Transverse colon (tissue), 4 donors: Measurements from ENCODE around the gene CERS1. TPM values are rescaled to one million over a fixed set of nuclear protein-coding genes. Genes with fewer than 3 reads are reported as not detected.
A peak's percentile ranks its signal among the peaks of the same experiment; 100 is the strongest.

Experiments
- DNase-seq: peaks from one replicate; pipeline ENCODE4 v3.0.0-alpha.2; 2019
- H3K27ac ChIP-seq, 4 donors: fragments of 200-600 bp; sonication (generic); 2 replicates each; pipeline ENCODE4 v1.5.1; 2016 to 2018; ENCODE audit warnings: inconsistent platforms in 4 of 4
- H3K27me3 ChIP-seq: fragments of 200-600 bp; sonication (generic); 2 replicates; pipeline ENCODE4 v1.5.1; 2017; ENCODE audit warnings: inconsistent platforms
- H3K36me3 ChIP-seq, 4 donors: fragments of 200-600 bp; sonication (generic); 2 replicates each; pipeline ENCODE4 v1.5.1; 2017 to 2019; ENCODE audit warnings: inconsistent platforms in 4 of 4
- H3K4me1 ChIP-seq, 4 donors: fragments of 200-600 bp; sonication (generic); 2 replicates each; pipeline ENCODE4 v1.5.1; 2017 to 2020; ENCODE audit warnings: inconsistent platforms in 4 of 4
- H3K4me3 ChIP-seq, 4 donors: fragments of 200-600 bp; sonication (generic); 1 replicate in 1 of 4; 2 replicates in 3 of 4; pipeline versions ENCODE4 v1.5.1 to v1.6.1; 2017 to 2019; ENCODE audit warnings: inconsistent platforms in 4 of 4
- H3K9me3 ChIP-seq, 2 donors: fragments of 200-600 bp; sonication (generic); 2 replicates each; pipeline ENCODE4 v1.5.1; 2017 to 2019; ENCODE audit warnings: inconsistent platforms in 2 of 2
- EP300 ChIP-seq: sonication (generic); formaldehyde crosslinking; IDR thresholded peaks from one replicate; pipeline ENCODE4 v1.6.1; 2017; ENCODE audit warnings: antibody characterized with exemption, low read depth
- POLR2A ChIP-seq: fragments of 450-650 bp; IDR thresholded peaks from one replicate; pipeline ENCODE4 v1.6.1; 2016; ENCODE audit warnings: antibody characterized with exemption, mild to moderate bottlenecking, moderate library complexity
- POLR2AphosphoS5 ChIP-seq, 3 donors: sonication (generic); formaldehyde crosslinking; IDR thresholded peaks; one replicate each; pipeline ENCODE4 v1.6.1; 2016; ENCODE audit warnings: antibody characterized with exemption in 3 of 3
- WGBS, 2 donors: methylation state at CpG; one replicate each; pipeline ENCODE4 v1.1.5; 2018; ENCODE audit warnings: low coverage in 1 of 2; 5-methylcytosine and 5-hydroxymethylcytosine counted together
- in situ Hi-C, 4 donors: fragments of 200-750 bp; cut with MboI; loops; one replicate each; pipeline versions ENCODE4 v1.15.0 to v1.15.1; 2017; ENCODE audit warnings: low sequenced_read_pairs in 3 of 4, low pct_ligation_motif_present in 1 of 4, low pct_unique_long_range_greater_than_20kb in 1 of 4
- intact Hi-C: fragments of 100-400 bp; cut with DNase I; formaldehyde crosslinking; loops from one replicate; pipeline ENCODE4 v1.15.1; 2023; ENCODE audit warnings: low total_unique reads
- total RNA-seq, 4 donors: library from RNA; depleted of rRNA; stranded (reverse); fragments of >200 nt; gene quantifications; one replicate each; pipeline ENCODE4 v1.1.0, GENCODE V29; 2016
- TF ChIP-seq, protein P1 (sequence below), 5 experiments: fragments of 200-600 bp in 3 of 5; fragments of 450-650 bp in 2 of 5; sonication (generic) in 3 of 5; IDR thresholded peaks; 1 replicate in 2 of 5; 2 replicates in 3 of 5; pipeline ENCODE4 v1.5.1; 2016 to 2017; ENCODE audit warnings: antibody characterized with exemption in 5 of 5, inconsistent platforms in 3 of 5, mild to moderate bottlenecking in 2 of 5, moderate library complexity in 1 of 5

The CERS1 gene
- total RNA-seq, 4 donors from 2014 or later, result not detected

DNA sequence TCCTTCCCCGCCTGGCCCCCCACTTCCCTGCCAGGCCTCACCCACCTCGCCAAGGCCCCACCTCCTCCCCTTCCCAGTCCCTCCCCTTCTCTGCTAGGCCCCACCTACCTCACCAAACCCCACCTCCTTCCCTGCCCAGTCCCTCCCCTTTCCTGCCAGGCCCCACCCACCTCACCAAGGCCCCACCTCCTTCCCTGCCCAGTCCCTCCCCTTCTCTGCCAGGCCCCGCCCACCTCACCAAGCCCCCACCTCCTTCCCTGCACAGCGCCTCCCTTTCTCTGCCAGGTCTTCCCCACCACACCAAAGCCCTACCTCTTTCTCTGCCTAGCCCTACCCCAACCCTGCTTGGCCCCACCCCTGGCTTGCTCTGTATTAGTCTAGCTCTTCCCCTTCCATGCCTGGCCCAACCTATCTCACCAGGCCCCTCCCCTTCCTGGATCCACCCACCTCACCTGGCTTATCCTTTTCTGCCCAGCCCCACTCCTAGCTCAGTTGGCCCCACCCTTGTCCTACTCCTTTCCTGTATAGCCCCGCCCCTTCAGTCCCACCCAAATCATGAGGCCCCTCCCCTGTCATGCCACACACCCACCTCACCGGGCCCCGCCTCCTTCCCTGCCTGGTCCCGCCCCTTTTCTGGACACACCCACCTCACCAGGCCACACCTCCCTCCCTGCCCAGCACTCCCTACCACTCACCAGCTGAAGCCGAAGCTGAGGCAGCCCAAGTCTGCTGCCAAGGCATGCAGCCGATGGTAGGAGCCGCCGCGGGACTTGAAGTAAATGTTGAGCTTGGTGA is 16.2 kb downstream of the CERS1 start:
- Histone ChIP-seq H3K4me1 (peaks cover 0 to 11% (median 5%) of the 10 kb centered on the region in 4 donors), H3K27ac (no peak overlapping the region), H3K4me3 (no peak overlapping the region), H3K27me3 (no peaks in the 10 kb centered on the region), H3K36me3 (no peaks in the 10 kb centered on the region), H3K9me3 (no peaks in the 10 kb centered on the region)
- intact Hi-C loops (no loop called here), in situ Hi-C loops (no loop called here)
- DNase-seq, result peak; percentile 87
- no peak for TF ChIP-seq EP300
- TF ChIP-seq, protein P1, sequence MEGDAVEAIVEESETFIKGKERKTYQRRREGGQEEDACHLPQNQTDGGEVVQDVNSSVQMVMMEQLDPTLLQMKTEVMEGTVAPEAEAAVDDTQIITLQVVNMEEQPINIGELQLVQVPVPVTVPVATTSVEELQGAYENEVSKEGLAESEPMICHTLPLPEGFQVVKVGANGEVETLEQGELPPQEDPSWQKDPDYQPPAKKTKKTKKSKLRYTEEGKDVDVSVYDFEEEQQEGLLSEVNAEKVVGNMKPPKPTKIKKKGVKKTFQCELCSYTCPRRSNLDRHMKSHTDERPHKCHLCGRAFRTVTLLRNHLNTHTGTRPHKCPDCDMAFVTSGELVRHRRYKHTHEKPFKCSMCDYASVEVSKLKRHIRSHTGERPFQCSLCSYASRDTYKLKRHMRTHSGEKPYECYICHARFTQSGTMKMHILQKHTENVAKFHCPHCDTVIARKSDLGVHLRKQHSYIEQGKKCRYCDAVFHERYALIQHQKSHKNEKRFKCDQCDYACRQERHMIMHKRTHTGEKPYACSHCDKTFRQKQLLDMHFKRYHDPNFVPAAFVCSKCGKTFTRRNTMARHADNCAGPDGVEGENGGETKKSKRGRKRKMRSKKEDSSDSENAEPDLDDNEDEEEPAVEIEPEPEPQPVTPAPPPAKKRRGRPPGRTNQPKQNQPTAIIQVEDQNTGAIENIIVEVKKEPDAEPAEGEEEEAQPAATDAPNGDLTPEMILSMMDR (IDR thresholded peaks at IDR 0.05), result no peak
- TF ChIP-seq POLR2A, result no peak
- no peak for TF ChIP-seq POLR2AphosphoS5 (IDR thresholded peaks at IDR 0.05)
- 31 to 46% methylated on average over 4 to 11 of the region's 13 CpGs for WGBS, 2 donors

DNA sequence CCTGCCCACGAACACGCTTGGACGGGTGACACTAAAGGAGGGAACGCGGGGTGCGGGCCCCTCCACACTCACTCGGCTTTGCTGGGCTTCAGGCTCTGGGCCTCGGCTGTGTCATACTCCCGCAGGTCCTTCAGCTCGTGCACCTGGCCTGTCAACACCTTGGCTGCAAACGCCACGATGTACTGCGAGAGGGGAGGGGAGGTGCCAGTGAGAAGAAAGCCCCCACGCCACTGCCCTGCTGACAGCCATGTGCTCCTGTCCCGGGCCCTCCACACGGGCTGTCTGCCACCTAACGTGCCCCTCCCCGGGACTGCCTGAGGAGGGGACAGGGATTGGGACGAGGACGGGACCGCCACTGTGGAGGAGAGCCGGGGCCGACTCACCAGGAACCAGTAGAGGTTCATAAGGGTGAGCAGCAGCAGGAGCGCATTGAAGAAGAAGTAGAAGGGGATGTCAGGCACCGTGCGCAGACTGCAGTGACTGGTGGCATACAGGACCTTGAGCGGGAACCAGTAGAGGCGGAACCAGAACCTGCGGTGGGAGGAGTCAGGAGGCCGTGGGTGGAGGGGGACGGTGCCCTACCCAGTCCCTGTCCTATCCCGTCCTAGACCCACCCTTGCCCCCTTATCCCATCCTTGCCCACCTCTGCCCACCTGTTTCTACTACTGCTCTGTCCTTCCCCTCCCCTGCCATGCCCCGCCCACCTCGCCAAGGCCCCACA is 16.9 kb downstream of the CERS1 start:
- 60 to 82% methylated on average over 2 to 34 of the region's 34 CpGs for WGBS, 2 donors
- TF ChIP-seq, protein P1 (IDR thresholded peaks at IDR 0.05), result no peak
- no peak overlapping the region for H3K4me3 ChIP-seq
- DNase-seq, result no peak
- H3K4me1 ChIP-seq, result peaks cover 0 to 11% (median 5%) of the 10 kb centered on the region in 4 donors
- in situ Hi-C loops (no loop called here), intact Hi-C loops (no loop called here)
- H3K27me3 ChIP-seq, result no peaks in the 10 kb centered on the region
- H3K36me3 ChIP-seq, result no peaks in the 10 kb centered on the region
- no peaks in the 10 kb centered on the region for H3K9me3 ChIP-seq
- H3K27ac ChIP-seq, result no peak overlapping the region

DNA sequence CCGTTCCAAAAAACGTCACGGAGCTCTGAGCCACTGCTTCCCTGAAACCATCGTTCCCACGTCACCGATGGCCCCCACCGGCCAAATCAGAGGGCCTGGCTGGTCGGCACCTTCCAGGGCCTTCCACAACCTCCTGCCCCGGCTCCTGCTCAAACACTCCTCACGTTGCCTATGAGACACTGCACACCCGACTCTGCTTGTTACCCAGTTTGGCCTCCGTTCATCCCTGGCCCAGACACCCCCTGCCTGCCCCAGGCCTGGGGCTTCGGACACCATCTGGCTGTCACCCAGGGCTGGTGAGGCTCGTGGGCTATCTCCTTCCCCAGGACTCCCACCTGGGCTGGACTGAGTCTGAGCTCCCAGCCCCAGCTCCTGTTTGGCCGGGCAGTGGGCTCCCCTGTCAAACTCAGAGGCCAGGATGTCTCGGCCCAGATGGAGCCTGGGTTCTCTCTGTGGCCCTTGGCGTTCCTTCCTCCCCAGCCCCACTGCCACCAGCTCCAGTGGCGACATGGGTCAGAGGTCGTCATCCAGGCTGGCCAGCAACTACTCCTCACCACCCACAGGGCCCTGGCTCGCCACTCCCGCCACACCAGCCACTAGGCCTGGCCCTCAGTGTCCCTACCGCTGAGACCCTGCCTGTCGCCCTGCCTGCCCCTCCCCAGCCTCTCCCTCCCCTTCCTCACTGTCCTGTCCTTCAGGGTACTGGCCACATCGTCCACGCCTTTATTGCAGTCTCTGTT is 17.7 kb downstream of the CERS1 start:
- 85% methylated on average over 25 of the region's 25 CpGs; no CpG with 5 or more reads in 1 of the 2 donors for WGBS, 2 donors
- TF ChIP-seq POLR2AphosphoS5 (IDR thresholded peaks at IDR 0.05) (no peak), EP300 (no peak), POLR2A (no peak)
- TF ChIP-seq, protein P1 (IDR thresholded peaks at IDR 0.05), result no peak
- Histone ChIP-seq H3K4me1 (peaks cover 0 to 6% (median 5%) of the 10 kb centered on the region in 4 donors), H3K9me3 (no peaks in the 10 kb centered on the region), H3K27me3 (no peaks in the 10 kb centered on the region), H3K36me3 (no peaks in the 10 kb centered on the region), H3K4me3 (no peak overlapping the region), H3K27ac (no peak overlapping the region)
- in situ Hi-C loops, result no loop called here
- intact Hi-C loops, result no loop called here
- DNase-seq, result no peak

DNA sequence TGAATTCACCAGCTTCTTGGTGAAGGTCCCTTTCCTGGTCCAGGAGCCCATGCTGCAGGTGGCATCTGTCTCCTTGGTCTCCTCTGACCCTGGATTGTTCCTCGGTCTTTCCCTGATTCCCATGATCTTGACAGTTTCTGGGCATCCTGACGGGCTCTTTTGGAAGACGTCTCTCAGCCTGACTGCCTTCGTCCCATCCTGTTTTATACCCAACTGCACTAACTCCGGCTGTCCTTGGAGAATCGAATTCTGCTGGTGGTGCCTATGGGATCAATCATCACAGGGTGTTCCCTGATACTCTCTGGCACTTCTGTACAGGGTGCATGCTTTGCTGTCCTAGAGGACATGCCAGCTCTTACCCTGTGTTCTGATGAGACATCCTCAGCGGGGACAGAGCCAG is 19.1 kb downstream of the CERS1 start:
- Histone ChIP-seq H3K27me3 (no peaks in the 10 kb centered on the region), H3K36me3 (no peaks in the 10 kb centered on the region), H3K27ac (no peak overlapping the region), H3K4me1 (peaks cover 0 to 6% (median 5%) of the 10 kb centered on the region in 4 donors), H3K9me3 (no peaks in the 10 kb centered on the region), H3K4me3 (no peak overlapping the region)
- no peak for DNase-seq
- intact Hi-C loops (no loop called here), in situ Hi-C loops (no loop called here)
- 93% methylated on average over 7 of the region's 7 CpGs; no CpG with 5 or more reads in 1 of the 2 donors for WGBS, 2 donors
- TF ChIP-seq, protein P1 (IDR thresholded peaks at IDR 0.05), result no peak
- no peak for TF ChIP-seq POLR2AphosphoS5 (IDR thresholded peaks at IDR 0.05)
- no peak for TF ChIP-seq POLR2A
- TF ChIP-seq EP300, result no peak
